ENCODE results near the gene C19orf33.

The C19orf33 gene

GRCh38 chr19:38346837-38347236 lies 42.8 kb downstream of the C19orf33 start:
- DNase-seq, result no peak

GRCh38 chr19:38350883-38351282 lies 46.8 kb downstream of the C19orf33 start:
- DNase-seq, result no peak

DNA sequence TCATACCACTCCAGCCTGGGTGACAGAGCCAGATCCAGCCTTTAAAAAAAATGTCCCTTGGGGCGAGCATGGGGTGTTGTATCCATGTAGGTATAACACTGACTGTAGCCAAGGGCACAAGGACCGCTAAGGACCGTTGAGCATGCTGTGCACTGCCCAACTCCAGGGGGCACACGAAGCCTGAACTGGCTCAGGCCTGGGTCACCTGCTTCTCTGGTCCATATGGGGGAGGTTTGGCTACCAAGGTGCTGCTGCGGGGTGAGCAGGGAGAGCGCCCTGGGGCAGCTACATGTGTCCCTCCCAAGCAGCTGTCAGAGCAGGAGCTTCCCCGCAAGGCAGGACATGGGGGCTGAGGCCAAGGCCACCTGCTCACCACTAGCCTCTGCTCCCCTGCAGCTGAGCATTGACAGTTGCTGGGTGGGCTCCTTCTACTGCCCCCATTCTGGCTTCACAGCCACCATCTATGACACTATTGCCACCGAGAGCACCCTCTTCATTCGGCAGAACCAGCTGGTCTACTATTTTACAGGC lies 47.9 kb downstream of the C19orf33 start:
- DNase-seq, result no peak

DNA sequence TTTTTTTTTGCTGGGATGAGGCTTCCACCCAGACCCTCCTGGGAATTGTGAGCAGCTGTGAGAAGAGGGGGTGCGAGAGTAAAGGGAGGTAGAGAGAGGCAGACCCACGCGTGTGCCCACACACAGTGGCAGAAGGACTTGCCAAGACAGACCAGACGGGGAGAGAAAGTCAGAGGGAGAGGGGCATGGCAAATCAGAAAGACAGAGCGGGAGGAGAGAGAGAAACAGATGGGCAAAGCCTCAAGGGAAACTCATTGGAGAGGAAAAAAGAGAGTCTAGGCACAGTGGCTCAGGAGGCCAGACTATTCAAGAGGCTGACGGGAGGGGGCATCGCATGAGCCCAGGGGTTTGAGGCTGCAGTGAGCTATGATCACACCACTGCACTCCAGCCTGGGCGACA lies 48.6 kb downstream of the C19orf33 start:
- no peak for DNase-seq

All from activated effector memory CD4-positive, alpha-beta T cell treated with Interleukin-2 at 50 U/mL for 16 hours (primary cell).